B cell (primary cell): Measurements from ENCODE around the gene TXNDC2. TPM values are rescaled to one million over a fixed set of nuclear protein-coding genes. Genes with fewer than 3 reads are reported as not detected.

Experiments
- ATAC-seq: fragments of 200-7000 bp; cut with Tn5 transposase; one replicate; pipeline ENCODE4 v1.10.0; 2021; ENCODE audit warnings: low read depth, mild to moderate bottlenecking, moderate number of reproducible peaks, moderate library complexity
- CTCF ChIA-PET: fragments of 350-600 bp; sonication (Branson Sonifier 250); formaldehyde crosslinking; loops from one replicate; lab custom pipeline; 2021; ENCODE audit warnings: antibody characterized with exemption, inconsistent platforms; lab: Charles Lee
- POLR2A ChIA-PET: fragments of 350-600 bp; sonication (Branson Sonifier 250); formaldehyde crosslinking; loops from one replicate; lab custom pipeline; 2021; ENCODE audit warnings: antibody characterized with exemption; lab: Charles Lee
- DNase-seq: peaks from one replicate; pipeline ENCODE4 v3.0.0; 2013
- H2AFZ ChIP-seq: 2 replicates; pipeline ENCODE4 v1.6.1; 2012; ENCODE audit warnings: mild to moderate bottlenecking, low read depth, low read length; ENCODE audit not compliant: insufficient read depth, poor library complexity, severe bottlenecking
- H3K27ac ChIP-seq, 2 donors: 1 replicate in 1 of 2; 2 replicates in 1 of 2; pipeline ENCODE4 v1.5.1; 2012 to 2013; ENCODE audit warnings: low read length in 2 of 2, mild to moderate bottlenecking in 2 of 2, moderate library complexity in 1 of 2
- H3K27me3 ChIP-seq, 4 experiments: fragments of 200-600 bp in 1 of 4; sonication (generic) in 1 of 4; replicated peaks in 1 of 4; 1 replicate in 2 of 4; 2 replicates in 2 of 4; pipeline versions ENCODE4 v1.6.1 to v1.7.0; 2013 to 2016; ENCODE audit warnings: low read length in 3 of 4, mild to moderate bottlenecking in 2 of 4, mixed read lengths in 1 of 4, moderate library complexity in 1 of 4; ENCODE audit not compliant: insufficient read depth in 4 of 4, control insufficient read depth in 3 of 4; ENCODE audit errors: control extremely low read depth in 1 of 4
- H3K36me3 ChIP-seq, 2 experiments: replicated peaks in 1 of 2; 1 replicate in 1 of 2; 2 replicates in 1 of 2; pipeline versions ENCODE4 v1.6.1 to v1.7.1; 2013; ENCODE audit warnings: low read length in 1 of 2; ENCODE audit not compliant: insufficient read depth in 2 of 2, control insufficient read depth in 1 of 2; ENCODE audit errors: control extremely low read depth in 1 of 2, extremely low read depth in 1 of 2
- H3K4me1 ChIP-seq, 2 donors: fragments of 200-600 bp in 1 of 2; sonication (generic) in 1 of 2; 1 replicate in 1 of 2; 2 replicates in 1 of 2; pipeline versions ENCODE4 v1.5.1 to v1.6.1; 2013 to 2017; ENCODE audit warnings: low read length in 2 of 2; ENCODE audit not compliant: control insufficient read depth in 2 of 2, insufficient read depth in 2 of 2
- H3K4me2 ChIP-seq: replicated peaks from 2 replicates; pipeline ENCODE3; 2012; ENCODE audit warnings: mild to moderate bottlenecking, low read depth, low read length; ENCODE audit not compliant: poor library complexity, severe bottlenecking
- H3K4me3 ChIP-seq, 5 experiments: fragments of 200-600 bp in 1 of 5; sonication (generic) in 1 of 5; 1 replicate in 3 of 5; 2 replicates in 2 of 5; pipeline versions ENCODE4 v1.5.1 to v1.7.0; 2011 to 2016; ENCODE audit warnings: low read length in 4 of 5, mild to moderate bottlenecking in 4 of 5, low read depth in 2 of 5, control low read depth in 1 of 5, moderate library complexity in 1 of 5; ENCODE audit not compliant: insufficient read depth in 1 of 5; ENCODE audit errors: control extremely low read depth in 1 of 5, extremely low read depth in 1 of 5
- H3K79me2 ChIP-seq: fragments of 200-600 bp; sonication (generic); one replicate; pipeline ENCODE4 v1.6.0; 2016; ENCODE audit warnings: low read length; ENCODE audit not compliant: control insufficient read depth, insufficient read depth
- H3K9ac ChIP-seq: fragments of 200-600 bp; sonication (generic); 2 replicates; pipeline ENCODE4 v1.6.1; 2017; ENCODE audit warnings: mild to moderate bottlenecking, low read length, moderate library complexity
- H3K9me3 ChIP-seq, 3 donors: one replicate each; pipeline versions ENCODE4 v1.6.1 to v1.7.1; 2013; ENCODE audit warnings: low read length in 2 of 3; ENCODE audit not compliant: control insufficient read depth in 2 of 3, insufficient read depth in 1 of 3; ENCODE audit errors: control extremely low read depth in 1 of 3
- H4K20me1 ChIP-seq: 2 replicates; pipeline ENCODE4 v1.6.0; 2012; ENCODE audit warnings: mild to moderate bottlenecking, low read length; ENCODE audit not compliant: insufficient read depth, control insufficient read depth, poor library complexity, severe bottlenecking
- H3K27ac Mint-ChIP-seq: one replicate; pipeline ENCODE4 v1.8.0; 2021; ENCODE audit warnings: mixed read lengths
- H3K27me3 Mint-ChIP-seq: one replicate; pipeline ENCODE4 v1.8.0; 2021; ENCODE audit warnings: mixed read lengths
- H3K4me1 Mint-ChIP-seq: one replicate; pipeline ENCODE4 v1.8.0; 2021; ENCODE audit warnings: mixed read lengths
- H3K4me3 Mint-ChIP-seq: one replicate; pipeline ENCODE4 v1.8.0; 2021; ENCODE audit warnings: mixed read lengths
- H3K9me3 Mint-ChIP-seq: one replicate; pipeline ENCODE4 v1.8.0; 2022; ENCODE audit warnings: mixed read lengths; ENCODE audit not compliant: insufficient read depth
- EZH2 ChIP-seq: IDR thresholded peaks from 2 replicates; pipeline ENCODE4 v1.6.1; 2012; ENCODE audit warnings: borderline replicate concordance, low read depth, mild to moderate bottlenecking, moderate library complexity, low read length; ENCODE audit not compliant: insufficient read depth, poor library complexity, severe bottlenecking
- whole genome bisulfite sequencing: methylation state at CpG from one replicate; pipeline ENCODE4 v1.1.5; 2013; ENCODE audit warnings: missing lambda C conversion rate; ENCODE audit not compliant: insufficient coverage; 5-methylcytosine and 5-hydroxymethylcytosine counted together
- intact Hi-C: fragments of 100-400 bp; cut with micrococcal nuclease; formaldehyde crosslinking; loops from one replicate; pipeline ENCODE4 v1.10.0; 2022
- polyA plus RNA-seq: library from polyadenylated mRNA; depleted of rRNA; stranded (reverse); fragments of >200 nt; gene quantifications from 2 replicates; pipeline ENCODE4 v1.2.3, GENCODE V29; 2012
- total RNA-seq, 2 donors: library from RNA; stranded (reverse); fragments of 120-200 nt in 1 of 2; gene quantifications; 1 replicate in 1 of 2; 2 replicates in 1 of 2; pipeline versions ENCODE4 v1.2.3 to v1.2.4, GENCODE V29; 2013 to 2022
- TF ChIP-seq, protein P1 (sequence below): fragments of 200-600 bp; IDR thresholded peaks from one replicate; pipeline ENCODE4 v1.8.0; 2022; ENCODE audit warnings: antibody characterized with exemption, mild to moderate bottlenecking

TXNDC2 gene
- total and polyA plus RNA-seq, 2 donors (not counting 1 experiment from before 2014, with no cell fraction given), result 0.07 to 0.22 TPM

DNA sequence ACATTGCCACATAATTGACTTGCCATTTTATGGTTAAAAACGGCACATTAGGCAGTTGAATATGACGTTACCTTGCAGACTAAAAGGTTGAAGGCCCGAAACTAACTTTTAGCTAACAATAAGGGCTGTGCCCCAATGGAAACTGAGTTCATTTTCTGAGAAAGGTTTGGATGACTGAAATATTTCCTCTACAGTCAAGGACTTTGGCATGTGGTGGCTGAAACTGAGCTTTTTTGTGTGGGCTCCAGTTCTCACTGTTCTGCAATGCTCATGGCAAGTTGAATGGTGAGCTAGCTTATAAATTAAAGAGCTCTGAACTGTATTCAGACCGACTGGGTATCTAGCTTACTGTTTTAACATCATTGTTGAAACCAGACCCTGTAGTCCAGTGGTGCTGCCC is 23.8 kb upstream of the TXNDC2 start:
- H3K4me3 ChIP-seq, result no peak overlapping the region
- Mint-ChIP-seq H3K4me1 (peaks cover 11% of the 10 kb centered on the region), H3K4me3 (no peak overlapping the region), H3K27me3 (no peaks in the 10 kb centered on the region), H3K9me3 (peaks cover 6% of the 10 kb centered on the region), H3K27ac (no peak overlapping the region)
- no peak for ATAC-seq
- no peak overlapping the region for H3K9ac ChIP-seq
- H3K27ac ChIP-seq, result no peak overlapping the region
- no peaks in the 10 kb centered on the region for H3K79me2 ChIP-seq
- H3K27me3 ChIP-seq, result no peaks in the 10 kb centered on the region
- peaks cover 0 to 23% of the 10 kb centered on the region in 2 experiments for H3K36me3 ChIP-seq
- no peak for TF ChIP-seq EZH2
- TF ChIP-seq, protein P1, sequence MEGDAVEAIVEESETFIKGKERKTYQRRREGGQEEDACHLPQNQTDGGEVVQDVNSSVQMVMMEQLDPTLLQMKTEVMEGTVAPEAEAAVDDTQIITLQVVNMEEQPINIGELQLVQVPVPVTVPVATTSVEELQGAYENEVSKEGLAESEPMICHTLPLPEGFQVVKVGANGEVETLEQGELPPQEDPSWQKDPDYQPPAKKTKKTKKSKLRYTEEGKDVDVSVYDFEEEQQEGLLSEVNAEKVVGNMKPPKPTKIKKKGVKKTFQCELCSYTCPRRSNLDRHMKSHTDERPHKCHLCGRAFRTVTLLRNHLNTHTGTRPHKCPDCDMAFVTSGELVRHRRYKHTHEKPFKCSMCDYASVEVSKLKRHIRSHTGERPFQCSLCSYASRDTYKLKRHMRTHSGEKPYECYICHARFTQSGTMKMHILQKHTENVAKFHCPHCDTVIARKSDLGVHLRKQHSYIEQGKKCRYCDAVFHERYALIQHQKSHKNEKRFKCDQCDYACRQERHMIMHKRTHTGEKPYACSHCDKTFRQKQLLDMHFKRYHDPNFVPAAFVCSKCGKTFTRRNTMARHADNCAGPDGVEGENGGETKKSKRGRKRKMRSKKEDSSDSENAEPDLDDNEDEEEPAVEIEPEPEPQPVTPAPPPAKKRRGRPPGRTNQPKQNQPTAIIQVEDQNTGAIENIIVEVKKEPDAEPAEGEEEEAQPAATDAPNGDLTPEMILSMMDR, result no peak
- no peaks in the 10 kb centered on the region for H3K4me1 ChIP-seq
- H3K9me3 ChIP-seq, result peaks cover 1 to 18% (median 16%) of the 10 kb centered on the region in 3 donors
- no peak overlapping the region for H2AFZ ChIP-seq
- no peak for DNase-seq
- no peak overlapping the region for H3K4me2 ChIP-seq
- POLR2A ChIA-PET, result no interaction called here
- intact Hi-C loops, result no loop called here
- H4K20me1 ChIP-seq, result no peaks in the 10 kb centered on the region
- 98% methylated on average over 4 of the region's 4 CpGs for WGBS
- CTCF ChIA-PET, result interaction anchor here (1.0 kb wide), 1 partner anchor 246 kb away, joined by 3 read pairs; no protein-coding TSS in a partner anchor

DNA sequence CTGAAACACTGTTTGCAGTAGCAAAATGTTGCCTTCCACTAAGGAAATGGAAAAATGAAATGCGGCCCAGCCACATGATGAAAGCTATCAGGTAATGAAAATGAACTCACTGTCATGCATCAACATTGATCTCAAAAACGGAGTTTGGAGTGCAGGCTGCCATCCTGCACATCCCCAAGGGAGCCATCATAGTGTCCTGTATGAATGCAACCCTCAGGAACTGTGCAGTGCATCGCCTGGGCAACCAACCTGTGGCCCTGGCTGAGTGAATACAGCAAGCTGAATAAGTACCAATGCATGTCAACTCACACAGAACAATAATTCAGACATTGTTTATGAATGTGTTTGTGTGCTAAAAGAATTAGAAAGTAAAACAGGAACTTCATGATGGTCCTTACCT is 23.1 kb upstream of the TXNDC2 start:
- Histone ChIP-seq H3K79me2 (no peaks in the 10 kb centered on the region), H3K4me1 (no peaks in the 10 kb centered on the region), H3K4me3 (no peak overlapping the region), H3K9ac (no peak overlapping the region), H3K27me3 (no peaks in the 10 kb centered on the region), H3K4me2 (no peak overlapping the region), H4K20me1 (no peaks in the 10 kb centered on the region), H3K36me3 (peaks cover 0 to 23% of the 10 kb centered on the region in 2 experiments), H3K9me3 (peaks cover 1 to 18% (median 17%) of the 10 kb centered on the region in 3 donors), H3K27ac (no peak overlapping the region), H2AFZ (no peak overlapping the region)
- POLR2A ChIA-PET, result no interaction called here
- DNase-seq, result no peak
- ATAC-seq, result no peak
- Mint-ChIP-seq H3K4me1 (peaks cover 11% of the 10 kb centered on the region), H3K4me3 (no peak overlapping the region), H3K27ac (no peak overlapping the region), H3K9me3 (peaks cover 6% of the 10 kb centered on the region), H3K27me3 (no peaks in the 10 kb centered on the region)
- 50% methylated on average over 3 of the region's 3 CpGs for WGBS
- intact Hi-C loops, result no loop called here
- CTCF ChIA-PET, result no interaction called here
- no peak for TF ChIP-seq EZH2
- TF ChIP-seq, protein P1, result no peak
